ENCODE results near the gene CFAP20. TPM values are rescaled to one million over a fixed set of nuclear protein-coding genes. Genes with fewer than 3 reads are reported as not detected.

CFAP20 gene
- total RNA-seq, 1 donor from 2014 or later = 79.6 TPM

DNA sequence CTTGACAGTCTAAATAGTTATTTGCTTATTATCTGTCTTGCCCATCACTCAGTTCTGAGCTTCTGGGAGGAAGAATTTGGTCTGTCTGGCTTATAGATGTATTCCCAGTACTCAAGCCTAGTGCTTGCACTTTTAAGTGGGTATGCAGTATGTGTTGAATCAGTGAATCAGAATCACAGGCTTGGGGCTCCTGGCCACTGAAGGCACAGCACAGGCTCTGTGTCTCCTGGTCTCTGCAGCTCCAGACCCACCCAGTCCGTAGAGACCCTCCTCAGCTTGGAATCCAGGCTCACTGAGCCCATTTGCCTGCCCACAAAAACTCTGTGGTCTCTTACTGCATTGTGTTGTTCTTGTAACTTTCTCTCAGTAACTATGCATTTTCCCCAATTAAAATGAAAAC is 19.3 kb upstream of the CFAP20 start:
- no peaks in the 10 kb centered on the region for H3K27me3 ChIP-seq (ENCODE audit: control insufficient read depth, insufficient read depth, low read length)
- DNase-seq (ENCODE audit: low read depth) = no peak
- TF ChIP-seq, protein P1, sequence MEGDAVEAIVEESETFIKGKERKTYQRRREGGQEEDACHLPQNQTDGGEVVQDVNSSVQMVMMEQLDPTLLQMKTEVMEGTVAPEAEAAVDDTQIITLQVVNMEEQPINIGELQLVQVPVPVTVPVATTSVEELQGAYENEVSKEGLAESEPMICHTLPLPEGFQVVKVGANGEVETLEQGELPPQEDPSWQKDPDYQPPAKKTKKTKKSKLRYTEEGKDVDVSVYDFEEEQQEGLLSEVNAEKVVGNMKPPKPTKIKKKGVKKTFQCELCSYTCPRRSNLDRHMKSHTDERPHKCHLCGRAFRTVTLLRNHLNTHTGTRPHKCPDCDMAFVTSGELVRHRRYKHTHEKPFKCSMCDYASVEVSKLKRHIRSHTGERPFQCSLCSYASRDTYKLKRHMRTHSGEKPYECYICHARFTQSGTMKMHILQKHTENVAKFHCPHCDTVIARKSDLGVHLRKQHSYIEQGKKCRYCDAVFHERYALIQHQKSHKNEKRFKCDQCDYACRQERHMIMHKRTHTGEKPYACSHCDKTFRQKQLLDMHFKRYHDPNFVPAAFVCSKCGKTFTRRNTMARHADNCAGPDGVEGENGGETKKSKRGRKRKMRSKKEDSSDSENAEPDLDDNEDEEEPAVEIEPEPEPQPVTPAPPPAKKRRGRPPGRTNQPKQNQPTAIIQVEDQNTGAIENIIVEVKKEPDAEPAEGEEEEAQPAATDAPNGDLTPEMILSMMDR (IDR thresholded peaks at IDR 0.05; ENCODE audit: insufficient read depth, low read length, poor library complexity, severe bottlenecking) = no peak
- H3K4me3 ChIP-seq (ENCODE audit: low read depth, low read length) = no peak overlapping the region
- no peaks in the 10 kb centered on the region for H3K36me3 ChIP-seq (ENCODE audit: control insufficient read depth, insufficient read depth, low read length)

DNA sequence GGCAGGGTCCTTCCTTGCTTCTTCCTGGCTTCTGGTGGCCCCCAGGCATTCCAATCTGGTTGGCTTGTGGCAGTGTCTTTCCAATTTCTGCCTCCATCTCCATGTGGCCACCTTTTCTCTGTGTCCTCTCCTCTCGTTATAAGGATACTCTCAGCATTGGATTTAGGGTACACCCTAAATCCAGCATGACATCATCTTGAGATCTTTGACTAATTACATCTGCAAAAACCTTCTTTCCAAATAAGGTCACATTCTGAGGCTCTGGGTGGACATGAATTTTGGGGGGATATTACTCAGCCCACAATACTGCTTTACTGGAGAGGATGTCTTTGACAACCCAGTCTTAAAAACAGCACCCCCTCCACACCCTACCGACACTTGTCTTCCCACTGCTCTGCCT is 18.9 kb upstream of the CFAP20 start:
- no peak for DNase-seq (ENCODE audit: low read depth)
- no peaks in the 10 kb centered on the region for H3K27me3 ChIP-seq (ENCODE audit: control insufficient read depth, insufficient read depth, low read length)
- H3K4me3 ChIP-seq (ENCODE audit: low read depth, low read length) = no peak overlapping the region
- no peaks in the 10 kb centered on the region for H3K36me3 ChIP-seq (ENCODE audit: control insufficient read depth, insufficient read depth, low read length)
- TF ChIP-seq, protein P1 (IDR thresholded peaks at IDR 0.05; ENCODE audit: insufficient read depth, low read length, poor library complexity, severe bottlenecking) = no peak

DNA sequence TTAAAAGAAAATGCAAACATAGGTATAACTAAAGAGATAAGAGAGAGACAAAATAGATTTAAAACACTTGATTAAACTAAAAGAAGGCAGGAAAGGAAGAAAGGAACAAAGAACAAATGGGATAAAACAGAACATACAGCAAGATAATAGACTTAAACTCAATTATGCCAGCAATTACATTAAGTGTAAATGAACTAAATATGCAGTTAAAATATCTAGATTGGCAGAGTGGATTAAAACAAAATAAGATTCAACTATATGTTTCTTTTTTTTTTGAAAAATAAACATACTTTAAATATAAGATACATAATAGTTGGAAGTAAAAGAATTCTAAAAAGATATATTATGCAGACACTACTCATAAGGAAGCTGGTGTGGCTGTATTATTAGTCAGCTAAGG is 9.7 kb upstream of the CFAP20 start:
- no peak for DNase-seq (ENCODE audit: low read depth)

DNA sequence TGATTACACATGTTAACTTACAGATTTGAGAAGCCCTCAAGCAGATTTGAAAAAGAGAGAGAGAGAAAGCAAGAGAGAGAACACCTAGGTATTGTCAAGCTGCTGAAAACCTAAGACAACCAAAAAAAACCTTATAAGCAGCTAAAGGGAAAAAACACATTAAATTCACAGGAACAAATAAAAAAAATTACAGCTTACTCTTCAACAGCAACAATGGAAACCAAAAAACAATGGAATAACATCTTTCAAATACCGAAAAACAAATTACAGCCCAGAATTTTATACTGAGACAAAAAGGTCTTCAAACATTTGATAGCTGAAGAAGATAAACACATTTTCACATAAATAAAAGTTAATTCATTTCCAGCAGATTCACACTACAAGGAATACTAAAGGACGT is 8.4 kb upstream of the CFAP20 start:
- TF ChIP-seq, protein P1 (IDR thresholded peaks at IDR 0.05; ENCODE audit: insufficient read depth, low read length, poor library complexity, severe bottlenecking) = no peak
- Histone ChIP-seq H3K27me3 (ENCODE audit: control insufficient read depth, insufficient read depth, low read length) (no peaks in the 10 kb centered on the region), H3K36me3 (ENCODE audit: control insufficient read depth, insufficient read depth, low read length) (no peaks in the 10 kb centered on the region), H3K4me3 (ENCODE audit: low read depth, low read length) (no peak overlapping the region)
- no peak for DNase-seq (ENCODE audit: low read depth)

More for the DNA sequence above, 9.7 kb upstream of the CFAP20 start:
- Histone ChIP-seq H3K27me3 (ENCODE audit: control insufficient read depth, insufficient read depth, low read length) (no peaks in the 10 kb centered on the region), H3K36me3 (ENCODE audit: control insufficient read depth, insufficient read depth, low read length) (no peaks in the 10 kb centered on the region), H3K4me3 (ENCODE audit: low read depth, low read length) (no peak overlapping the region)
- TF ChIP-seq, protein P1 (IDR thresholded peaks at IDR 0.05; ENCODE audit: insufficient read depth, low read length, poor library complexity, severe bottlenecking) = no peak

DNA sequence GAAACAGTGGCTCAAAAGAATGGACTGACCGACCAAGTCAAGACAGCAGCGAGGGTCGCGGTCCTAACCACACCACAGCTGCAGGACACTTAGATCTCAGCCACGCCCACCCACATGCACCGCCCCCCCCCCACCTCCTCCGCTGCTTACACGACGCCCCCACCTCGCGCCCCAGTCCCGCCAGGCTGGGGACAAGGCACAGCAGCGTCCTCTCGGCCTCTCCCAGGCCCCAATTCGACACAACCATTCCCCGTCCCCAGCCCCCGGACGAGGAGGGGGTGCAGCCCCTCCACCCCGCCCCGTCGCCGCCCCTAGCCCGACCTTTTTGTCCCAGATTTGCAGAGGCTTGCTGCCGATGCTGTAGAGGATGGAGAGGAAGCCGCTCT is 477 bp downstream of the CFAP20 start:
- no peaks in the 10 kb centered on the region for H3K27me3 ChIP-seq (ENCODE audit: control insufficient read depth, insufficient read depth, low read length)
- DNase-seq (ENCODE audit: low read depth) = no peak
- no peaks in the 10 kb centered on the region for H3K36me3 ChIP-seq (ENCODE audit: control insufficient read depth, insufficient read depth, low read length)
- peak overlapping the region; percentile 84 for H3K4me3 ChIP-seq (ENCODE audit: low read depth, low read length)
- TF ChIP-seq, protein P1 (IDR thresholded peaks at IDR 0.05; ENCODE audit: insufficient read depth, low read length, poor library complexity, severe bottlenecking) = no peak

DNA sequence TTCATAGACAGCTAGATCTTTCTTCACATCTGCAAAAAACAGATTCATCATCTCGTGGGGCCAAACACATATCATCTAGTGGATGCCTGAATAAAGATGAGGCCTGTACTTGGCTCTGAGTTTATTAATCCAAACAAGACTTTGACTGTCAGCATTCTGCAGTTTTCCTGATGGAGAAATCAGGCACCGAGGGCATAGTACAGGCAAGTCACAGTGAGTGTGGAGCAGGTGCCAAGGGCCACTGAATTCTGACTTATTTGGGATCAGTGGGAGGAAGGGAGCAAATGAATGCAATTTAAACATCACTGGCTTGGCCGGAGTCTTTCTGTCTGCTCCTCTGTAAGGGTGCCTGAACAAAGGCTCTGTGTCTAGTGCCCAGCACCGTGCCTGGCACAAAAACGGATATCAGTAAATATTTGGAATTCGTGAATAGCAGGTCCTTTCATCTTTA is 975 bp downstream of the CFAP20 start:
- no peaks in the 10 kb centered on the region for H3K36me3 ChIP-seq (ENCODE audit: control insufficient read depth, insufficient read depth, low read length)
- TF ChIP-seq, protein P1 (IDR thresholded peaks at IDR 0.05; ENCODE audit: insufficient read depth, low read length, poor library complexity, severe bottlenecking) = no peak
- no peak for DNase-seq (ENCODE audit: low read depth)
- H3K4me3 ChIP-seq (ENCODE audit: low read depth, low read length) = peak overlapping the region; percentile 84
- no peaks in the 10 kb centered on the region for H3K27me3 ChIP-seq (ENCODE audit: control insufficient read depth, insufficient read depth, low read length)
